SIG-M5 treated with dmso at 0.1 percent for 504 hours (cell line): ENCODE data around the gene RIT1.
A peak's percentile ranks its signal among the peaks of the same experiment; 100 is the strongest.
"Not testable (repeated sequence)": the region's sequence is repeated elsewhere in the genome, so short reads cannot be mapped to it uniquely, and the experiment has no call there.

Experiments
- DNase-seq: peaks from one replicate; lab custom pipeline; 2025; ENCODE audit not compliant: unreplicated experiment; lab: John Stamatoyannopoulos, UW

RIT1 gene

GRCh38 chr1:155895617-155896016 lies 15.5 kb downstream of the RIT1 start:
- not testable (repeated sequence) for DNase-seq

DNA sequence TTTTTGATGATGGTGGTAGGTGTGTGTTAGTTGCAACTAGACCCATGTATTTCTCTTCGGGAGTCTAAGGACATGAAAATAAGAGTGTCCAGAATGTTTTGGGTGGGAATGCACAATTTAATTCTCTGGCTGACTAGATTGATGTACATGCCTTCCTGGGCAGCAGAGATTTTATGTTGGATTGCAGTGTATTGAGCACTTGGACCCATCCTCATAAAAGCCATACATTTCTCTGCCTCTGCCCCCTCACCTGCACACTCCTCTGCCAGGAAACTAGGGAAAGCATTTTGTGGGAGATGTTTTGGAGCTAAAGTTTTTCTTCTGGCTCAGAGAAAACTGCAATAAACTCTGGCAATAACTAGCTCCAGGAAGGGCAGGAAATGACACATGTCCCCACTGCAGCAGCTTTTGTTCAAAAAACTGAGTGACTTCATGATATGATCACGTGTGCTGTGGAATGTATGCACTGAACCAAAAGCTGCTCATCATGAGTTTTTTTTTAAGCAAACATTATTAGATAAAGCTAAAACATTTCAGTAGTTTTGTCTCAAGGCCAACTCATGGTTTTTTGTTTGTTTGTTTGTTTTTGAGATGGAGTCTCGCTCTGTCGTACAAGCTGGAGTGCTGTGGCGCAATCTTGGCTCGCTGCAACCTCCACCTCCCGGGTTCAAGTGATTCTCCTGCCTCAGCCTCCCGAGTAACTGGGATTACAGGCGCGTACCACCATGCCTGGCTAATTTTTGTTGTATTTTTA lies 17.6 kb downstream of the RIT1 start:
- DNase-seq: peak; percentile 26

DNA sequence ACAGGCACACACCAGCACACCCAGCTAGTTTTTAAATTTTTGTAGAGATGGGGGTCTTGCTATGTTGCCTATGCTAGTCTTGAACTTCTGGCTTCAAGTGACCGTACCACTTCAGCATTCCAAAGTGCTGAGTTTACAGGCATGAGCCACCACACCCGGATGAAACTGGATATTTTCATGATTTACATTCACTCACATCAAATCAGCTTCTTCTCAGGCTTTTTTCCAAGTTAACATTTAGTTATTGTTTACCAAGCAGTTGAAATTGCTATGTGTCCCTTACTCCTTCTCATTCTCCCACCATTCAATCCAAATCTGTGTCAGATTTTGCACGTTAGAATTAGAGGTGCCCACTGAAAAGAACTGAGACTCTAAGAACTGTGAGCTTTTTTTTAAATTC lies 18.4 kb downstream of the RIT1 start:
- DNase-seq: no peak

DNA sequence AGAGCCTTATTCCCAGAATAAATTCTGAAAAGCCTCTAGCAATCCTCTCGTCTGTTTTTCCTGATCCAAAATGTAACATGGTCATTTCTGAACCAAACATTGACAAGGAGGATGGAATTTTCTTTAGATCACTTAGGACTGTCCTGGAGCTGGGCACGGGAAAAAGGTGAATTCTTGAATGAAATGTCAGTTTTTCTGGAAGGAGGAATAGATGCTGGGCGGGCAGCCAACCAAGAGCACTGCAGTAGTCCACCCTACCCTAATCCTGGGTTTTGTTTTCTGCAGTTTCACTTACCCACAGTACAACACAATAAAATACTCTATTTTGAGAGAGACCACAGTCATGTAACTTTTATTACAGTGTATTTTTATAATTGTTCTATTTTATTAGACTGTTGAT lies 20.9 kb downstream of the RIT1 start:
- no peak for DNase-seq

GRCh38 chr1:155889566-155889965 lies 21.6 kb downstream of the RIT1 start:
- DNase-seq: no peak

DNA sequence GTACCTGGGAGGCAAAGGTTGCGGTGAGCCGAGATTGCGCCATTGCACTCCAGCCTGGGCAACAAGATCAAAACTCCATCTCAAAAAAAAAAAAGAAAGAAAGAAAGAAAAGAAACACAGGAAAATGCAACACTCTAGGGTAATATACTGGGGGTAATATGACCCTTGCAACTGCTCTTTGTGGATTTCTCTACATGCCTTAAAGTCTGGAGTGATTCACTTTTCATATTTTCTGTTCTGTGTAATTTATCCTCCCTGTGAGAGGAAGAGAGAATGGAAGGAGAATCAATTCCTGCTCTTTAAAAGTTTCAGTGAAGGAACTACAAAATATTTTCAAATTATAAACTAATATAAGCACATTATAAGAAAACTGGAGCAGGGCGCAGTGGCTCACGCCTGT lies 22.7 kb downstream of the RIT1 start:
- no peak for DNase-seq

DNA sequence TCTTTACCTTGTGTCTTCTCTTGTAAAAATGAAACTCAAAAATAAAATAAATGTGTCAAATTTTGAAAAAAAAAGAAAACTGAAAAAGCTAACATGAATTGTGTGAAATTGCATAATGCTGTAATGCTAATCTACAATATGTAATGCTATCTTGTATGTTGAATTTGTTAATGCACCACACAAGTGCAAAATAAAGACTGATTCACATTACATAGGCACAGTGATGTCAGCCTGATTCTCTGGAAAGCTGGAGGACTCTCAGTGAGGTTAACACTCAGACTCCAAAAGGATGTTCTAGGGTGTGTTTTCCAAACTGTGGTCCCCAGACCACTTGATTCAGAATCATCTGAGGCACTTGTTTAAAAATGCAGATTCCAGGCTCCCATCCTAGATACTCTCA lies 26.2 kb downstream of the RIT1 start:
- DNase-seq: no peak

DNA sequence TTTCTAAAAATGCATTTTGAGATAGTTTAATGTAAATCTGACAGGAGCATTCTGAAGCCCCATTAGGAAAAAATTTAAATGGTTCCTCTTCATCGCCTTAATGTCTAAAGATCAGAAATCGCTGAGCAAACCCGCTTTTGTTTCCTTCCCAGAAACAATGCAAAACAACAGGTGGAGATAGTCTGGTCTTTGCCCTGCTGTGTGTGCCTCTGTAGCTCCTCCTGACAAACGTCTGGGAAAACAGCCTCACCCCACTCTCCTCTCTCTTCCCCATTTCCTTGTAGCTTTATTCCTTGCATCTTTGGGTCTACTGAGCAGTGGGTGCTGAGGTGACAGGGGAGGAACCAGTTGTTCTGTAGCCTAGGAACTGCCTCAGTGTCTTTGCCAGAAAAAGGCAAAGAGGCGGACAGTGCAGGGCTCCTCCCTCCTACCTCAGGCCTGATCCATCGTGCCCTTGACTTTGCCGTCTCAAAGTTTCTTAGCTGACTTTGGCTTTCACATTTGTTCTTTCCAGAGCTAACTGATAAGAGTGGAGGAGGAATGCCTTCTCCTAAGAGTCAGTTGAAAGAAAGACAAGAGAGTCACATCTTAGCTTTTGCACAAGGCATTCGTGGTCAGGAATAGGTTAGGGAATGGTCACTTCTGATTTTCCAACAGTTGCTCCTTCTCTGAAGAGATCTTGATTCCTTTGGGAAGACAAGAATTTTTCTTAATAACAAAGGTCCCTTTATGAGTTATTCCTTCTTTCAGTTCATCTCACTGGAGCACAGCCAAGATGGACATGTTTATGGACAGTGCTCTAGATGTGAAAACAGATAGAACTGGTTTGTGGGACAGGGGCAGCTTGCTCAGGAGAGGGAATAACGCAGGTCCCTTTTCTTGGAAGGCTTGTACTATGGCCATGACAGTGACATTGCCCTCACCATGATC lies 26.9 kb downstream of the RIT1 start:
- no peak for DNase-seq

DNA sequence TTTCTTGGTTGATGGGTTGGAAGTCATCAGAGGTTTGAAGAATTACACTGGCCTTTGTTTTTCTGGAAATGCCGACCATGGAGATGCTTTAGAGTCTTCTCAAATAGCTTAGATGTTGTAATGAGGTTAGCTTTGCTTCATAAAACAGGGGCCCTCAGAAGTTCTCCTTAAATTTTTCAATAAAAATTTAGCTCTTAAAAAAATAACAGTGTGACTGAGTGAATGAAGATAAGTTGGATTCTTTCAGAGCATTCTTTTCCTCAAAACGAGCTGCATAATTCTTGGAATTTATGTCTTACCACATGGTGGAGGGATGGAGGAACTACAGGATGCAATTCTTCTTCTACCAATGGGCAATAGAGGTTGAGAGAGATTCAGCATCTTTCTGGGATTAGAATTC lies 28.4 kb downstream of the RIT1 start:
- DNase-seq: no peak

GRCh38 chr1:155882235-155882634 lies 28.9 kb downstream of the RIT1 start:
- DNase-seq: no peak

- DNase-seq: no peak
Observed at GRCh38 chr1:155880950-155881349, 30.2 kb downstream of the RIT1 start.

DNA sequence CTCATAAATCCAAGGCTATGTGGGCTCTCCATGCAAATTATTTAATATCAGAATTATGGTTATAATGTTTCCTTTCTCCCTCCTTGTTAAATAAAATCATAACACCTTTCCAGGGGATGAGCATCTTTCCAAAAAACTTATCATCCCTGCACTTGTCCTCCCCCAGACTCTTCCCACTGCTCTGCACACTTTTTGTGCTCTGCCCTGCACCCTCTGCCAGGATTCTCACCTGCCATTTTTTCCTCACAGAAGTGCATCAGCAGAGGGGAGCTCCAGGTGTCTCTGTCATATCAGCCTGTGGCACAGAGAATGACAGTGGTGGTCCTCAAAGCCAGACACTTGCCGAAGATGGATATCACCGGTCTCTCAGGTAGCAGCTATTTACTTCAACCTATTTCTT lies 30.9 kb downstream of the RIT1 start:
- no peak for DNase-seq

- DNase-seq: no peak
Observed at GRCh38 chr1:155877945-155878344, 33.2 kb downstream of the RIT1 start.

DNA sequence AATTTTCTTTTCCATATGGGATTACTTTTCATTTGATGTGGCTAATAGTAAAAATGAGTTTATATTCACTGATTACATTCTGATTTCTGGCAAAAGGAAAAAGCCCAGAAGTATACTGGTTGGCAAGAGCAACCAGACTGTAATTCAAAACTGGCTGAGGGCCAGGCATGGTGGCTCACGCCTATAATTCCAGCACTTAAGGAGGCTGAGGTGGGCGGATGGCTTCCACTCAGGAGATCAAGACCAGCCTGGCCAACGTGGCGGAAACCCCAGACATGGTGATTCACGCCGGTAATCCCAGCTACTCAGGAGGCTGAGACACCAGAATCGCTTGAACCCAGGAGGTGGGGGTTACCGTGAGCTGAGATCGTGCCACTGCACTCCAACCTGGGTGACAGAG lies 37.3 kb downstream of the RIT1 start:
- DNase-seq: no peak

DNA sequence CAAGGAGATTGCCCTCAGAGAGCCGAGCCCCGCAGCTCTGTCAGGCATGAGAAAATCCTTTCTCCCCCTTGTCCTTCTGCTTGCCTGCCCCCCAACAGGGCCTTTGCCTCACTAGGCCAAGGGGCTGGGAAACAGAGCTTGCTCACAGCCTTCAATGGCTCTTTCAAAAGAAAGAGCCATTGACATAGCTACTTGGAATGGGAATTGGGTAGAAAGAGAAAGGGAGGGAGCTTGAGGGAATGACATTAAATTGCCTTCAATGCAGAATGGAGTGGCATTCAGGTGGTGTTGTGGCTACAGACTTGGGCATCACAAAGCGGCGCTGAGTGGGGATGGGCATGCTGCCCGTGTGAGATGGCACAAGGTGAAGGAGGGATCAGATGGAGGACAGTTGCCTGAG lies 38.6 kb downstream of the RIT1 start:
- no peak for DNase-seq

DNA sequence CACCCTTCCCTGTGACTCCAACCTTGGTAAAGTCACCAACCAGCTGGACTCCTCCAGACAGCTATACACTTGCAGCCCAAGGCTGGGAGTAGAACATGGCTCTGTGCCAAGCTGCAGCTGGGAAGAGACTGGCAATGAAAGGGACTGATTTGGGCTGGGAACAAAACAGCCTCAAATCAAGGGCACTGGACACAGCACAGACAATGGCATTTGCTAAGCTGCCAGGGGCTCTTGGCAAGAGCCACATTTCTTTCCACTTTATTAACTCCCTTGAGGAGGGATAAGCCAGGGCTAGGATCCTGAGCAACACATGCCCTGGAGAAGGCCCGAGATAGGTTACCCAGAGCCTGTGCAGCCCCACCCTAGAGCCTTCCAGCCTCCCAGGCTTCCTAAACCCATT lies 39.8 kb downstream of the RIT1 start:
- DNase-seq: no peak

GRCh38 chr1:155867766-155868165 lies 43.4 kb downstream of the RIT1 start:
- DNase-seq: no peak

- no peak for DNase-seq
Observed at GRCh38 chr1:155864393-155864792, 46.8 kb downstream of the RIT1 start.

DNA sequence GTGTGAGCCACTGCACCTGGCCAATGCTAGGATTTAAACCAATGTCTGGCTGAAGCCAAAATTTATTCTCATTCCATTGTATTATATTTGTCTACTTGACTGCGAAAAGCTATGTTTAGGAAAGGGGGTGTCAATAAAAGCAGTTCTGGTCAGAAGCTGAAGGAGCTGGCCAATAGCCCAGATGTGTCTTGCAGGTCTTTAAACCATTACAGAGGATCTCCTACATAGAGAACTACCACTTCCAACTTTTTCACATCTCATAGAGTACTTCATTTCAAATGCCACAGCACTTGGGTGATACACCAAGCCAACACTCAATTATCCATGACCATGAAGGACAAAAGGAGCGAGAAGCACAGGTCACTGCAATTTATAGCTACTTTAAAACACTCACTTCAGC lies 49.3 kb downstream of the RIT1 start:
- DNase-seq: no peak

- no peak for DNase-seq
Observed at GRCh38 chr1:155860970-155861510, 50.1 kb downstream of the RIT1 start.

DNA sequence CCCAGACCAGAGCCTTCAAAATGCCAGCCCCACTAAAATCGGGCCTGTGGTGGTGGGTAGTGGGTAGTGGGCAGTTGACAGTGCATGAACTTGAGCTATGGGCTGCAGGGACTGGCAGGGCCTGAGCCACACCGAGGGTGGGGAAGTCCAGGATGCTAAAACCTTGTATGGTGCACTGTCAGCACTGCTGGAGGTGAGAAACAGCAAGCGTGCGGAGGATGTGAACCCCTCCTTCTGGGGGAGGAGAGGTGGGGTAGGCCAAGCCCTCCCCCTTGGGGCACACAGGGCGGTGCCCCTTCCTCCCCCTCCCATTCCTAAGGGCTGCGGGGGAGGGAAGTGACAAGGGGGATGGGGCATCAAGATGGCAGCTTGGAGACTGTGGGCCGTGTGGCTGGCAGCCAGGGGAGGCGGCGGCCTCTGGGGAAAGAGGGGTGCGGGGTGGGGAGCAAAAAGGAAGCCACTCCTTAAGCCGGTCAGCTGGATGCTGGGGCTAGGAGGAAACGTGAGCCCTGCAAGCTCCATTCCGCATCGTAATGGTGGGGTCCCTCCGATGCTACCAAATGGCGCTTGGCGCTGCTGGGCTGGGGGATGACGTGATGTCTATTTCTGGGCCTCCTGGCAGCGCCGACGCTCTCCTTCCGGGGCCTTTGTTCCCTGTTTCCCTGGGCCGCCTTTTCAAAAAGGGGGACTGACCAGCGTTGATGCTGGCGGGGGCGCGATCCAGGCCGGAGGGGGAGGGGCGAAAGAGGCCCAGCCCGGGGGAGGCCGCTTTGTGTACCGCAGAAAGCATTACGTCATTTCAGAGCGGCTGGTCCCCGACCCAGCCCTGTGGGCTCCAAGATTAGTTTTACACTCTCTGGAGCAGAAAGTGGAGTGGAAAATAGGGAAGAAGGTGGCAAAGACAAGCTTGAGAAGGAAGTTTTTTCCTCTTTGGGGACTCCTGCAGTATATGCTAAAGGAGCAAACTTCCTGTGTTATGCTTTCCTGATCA lies 51.0 kb downstream of the RIT1 start:
- peak; percentile 85 for DNase-seq
